Endothelial cell of umbilical vein (primary cell): ENCODE data around the gene SMARCD2. TPM values are rescaled to one million over a fixed set of nuclear protein-coding genes. Genes with fewer than 3 reads are reported as not detected.

Source experiments
- BruUV-seq: library from RNA; stranded (reverse); fragments of 400-500 nt; replicated peaks from 2 replicates; lab custom pipeline; 2021; lab: Mats Ljungman, UMichigan
- CTCF ChIA-PET: fragments of 300-600, 350-600 bp; sonication (Branson Sonifier 250); formaldehyde crosslinking; loops from one replicate; lab custom pipeline; 2021; ENCODE audit warnings: antibody characterized with exemption, inconsistent platforms; lab: Charles Lee
- POLR2A ChIA-PET: fragments of 300-600, 350-600 bp; sonication (Branson Sonifier 250); formaldehyde crosslinking; loops from one replicate; lab custom pipeline; 2021; ENCODE audit warnings: antibody characterized with exemption, inconsistent platforms; lab: Charles Lee
- DNase-seq: peaks from one replicate; pipeline ENCODE4 v3.0.0-alpha.2; 2011; ENCODE audit warnings: low read depth, low spot score
- FAIRE-seq: peaks from 2 replicates; lab custom pipeline; 2011; peaks lifted over from hg19 to GRCh38; lab: Jason Lieb, UNC
- H2AFZ ChIP-seq: 2 replicates; pipeline ENCODE4 v1.6.0; 2012; ENCODE audit warnings: low read depth, low read length, control low read depth, inconsistent platforms
- H3K27ac ChIP-seq: 2 replicates; pipeline ENCODE4 v1.5.1; 2011; ENCODE audit warnings: low read depth, mild to moderate bottlenecking, control low read depth, low read length, moderate library complexity; ENCODE audit not compliant: insufficient read depth
- H3K27me3 ChIP-seq, 2 experiments: 2 replicates each; pipeline versions ENCODE4 v1.6.0 to v1.6.1; 2011; ENCODE audit warnings: low read length in 2 of 2, mixed read lengths in 1 of 2; ENCODE audit not compliant: control insufficient read depth in 2 of 2, insufficient read depth in 2 of 2
- H3K36me3 ChIP-seq, 2 experiments: 2 replicates in 1 of 2; 3 replicates in 1 of 2; pipeline ENCODE4 v1.5.1; 2011; ENCODE audit warnings: low read length in 2 of 2, mild to moderate bottlenecking in 1 of 2, moderate library complexity in 1 of 2; ENCODE audit not compliant: control insufficient read depth in 2 of 2, insufficient read depth in 2 of 2; ENCODE audit errors: extremely low read depth in 1 of 2
- H3K4me1 ChIP-seq: 3 replicates; pipeline ENCODE4 v1.5.1; 2011; ENCODE audit warnings: mild to moderate bottlenecking, low read length; ENCODE audit not compliant: control insufficient read depth, insufficient read depth; ENCODE audit errors: extremely low read depth
- H3K4me2 ChIP-seq: 2 replicates; pipeline ENCODE4 v1.6.1; 2011; ENCODE audit warnings: low read length, control low read depth, mixed read lengths; ENCODE audit not compliant: insufficient read depth
- H3K4me3 ChIP-seq, 3 experiments: fragments of 200-600 bp in 1 of 3; sonication (generic), shearing (Covaris generic) in 1 of 3; replicated peaks in 1 of 3; 2 replicates each; pipeline ENCODE4 v1.5.1; 2011 to 2016; ENCODE audit warnings: control low read depth in 3 of 3, low read length in 3 of 3, mild to moderate bottlenecking in 2 of 3, inconsistent platforms in 1 of 3, low read depth in 1 of 3, moderate library complexity in 1 of 3; ENCODE audit not compliant: insufficient read depth in 1 of 3
- H3K79me2 ChIP-seq: 2 replicates; pipeline ENCODE4 v1.6.0; 2012; ENCODE audit warnings: low read length, inconsistent platforms; ENCODE audit not compliant: control insufficient read depth, insufficient read depth
- H3K9ac ChIP-seq: replicated peaks from 2 replicates; pipeline ENCODE3; 2011; ENCODE audit warnings: low read length, control low read depth; ENCODE audit not compliant: insufficient read depth; ENCODE audit errors: extremely low read depth
- H3K9me1 ChIP-seq: replicated peaks from 3 replicates; pipeline ENCODE4 v1.6.0; 2011; ENCODE audit warnings: mild to moderate bottlenecking, low read length; ENCODE audit not compliant: control insufficient read depth, insufficient read depth; ENCODE audit errors: extremely low read depth
- H3K9me3 ChIP-seq: replicated peaks from 2 replicates; pipeline ENCODE4 v1.5.1; 2012; ENCODE audit warnings: low read length, inconsistent platforms; ENCODE audit not compliant: control insufficient read depth, insufficient read depth
- H4K20me1 ChIP-seq: replicated peaks from 2 replicates; pipeline ENCODE3; 2011; ENCODE audit warnings: mild to moderate bottlenecking, low read length; ENCODE audit not compliant: control insufficient read depth, insufficient read depth; ENCODE audit errors: extremely low read depth
- FOS ChIP-seq: IDR thresholded peaks from 2 replicates; pipeline ENCODE4 v1.6.1; 2011; ENCODE audit warnings: mild to moderate bottlenecking, low read length, moderate library complexity, borderline replicate concordance; ENCODE audit not compliant: insufficient read depth
- GATA2 ChIP-seq: IDR thresholded peaks from 2 replicates; pipeline ENCODE4 v1.7.0; 2011; ENCODE audit warnings: low read depth, mild to moderate bottlenecking, moderate library complexity, mixed read lengths, low read length; ENCODE audit not compliant: insufficient read length, insufficient read depth
- JUN ChIP-seq: IDR thresholded peaks from 2 replicates; pipeline ENCODE4 v1.6.1; 2011; ENCODE audit warnings: borderline replicate concordance, low read depth; ENCODE audit not compliant: insufficient read length, insufficient read depth
- MYC ChIP-seq: IDR thresholded peaks from one replicate; pipeline ENCODE4 v1.6.1; 2011; ENCODE audit warnings: mild to moderate bottlenecking, low read depth, low read length
- POLR2A ChIP-seq: IDR thresholded peaks from 2 replicates; pipeline ENCODE4 v1.6.1; 2012; ENCODE audit warnings: low read depth, mild to moderate bottlenecking, control low read depth, low read length
- POLR2AphosphoS5 ChIP-seq: IDR thresholded peaks from 2 replicates; pipeline ENCODE4 v1.6.1; 2012; ENCODE audit warnings: low read depth, mild to moderate bottlenecking, control low read depth, low read length, moderate library complexity; ENCODE audit not compliant: insufficient read depth
- dilution Hi-C: fragments of 300-500 bp; cut with MboI; formaldehyde crosslinking; loops from one replicate; pipeline ENCODE4 v1.15.0; 2019; ENCODE audit warnings: low sequenced_read_pairs; ENCODE audit not compliant: extremely low pct_ligation_motif_present
- intact Hi-C: fragments of 100-400 bp; cut with micrococcal nuclease; formaldehyde crosslinking; loops from one replicate; pipeline ENCODE4 v1.10.0; 2022
- polyA plus RNA-seq, 4 experiments: library from polyadenylated mRNA; depleted of rRNA in 3 of 4; stranded (reverse) in 3 of 4; unstranded in 1 of 4; fragments of >200 nt; gene quantifications; 2 replicates each; pipeline versions ENCODE4 v1.2.1 to v1.2.3, GENCODE V29; 2011 to 2012; ENCODE audit warnings: missing spikeins in 1 of 4
- total RNA-seq: library from RNA; stranded (reverse); gene quantifications from 2 replicates; pipeline ENCODE4 v1.2.3, GENCODE V29; 2021
- TF ChIP-seq, protein P1 (sequence below), 2 donors: IDR thresholded peaks; 1 replicate in 1 of 2; 2 replicates in 1 of 2; pipeline ENCODE4 v1.5.1; 2011; ENCODE audit warnings: low read length in 2 of 2, mild to moderate bottlenecking in 2 of 2, moderate library complexity in 2 of 2, control low read depth in 1 of 2, inconsistent platforms in 1 of 2, low read depth in 1 of 2; ENCODE audit not compliant: insufficient read depth in 1 of 2; ENCODE audit errors: extremely low read depth in 1 of 2
- TF ChIP-seq, protein P2 (sequence below): IDR thresholded peaks from 2 replicates; pipeline ENCODE4 v1.6.1; 2011; ENCODE audit not compliant: insufficient read depth, insufficient read length

The SMARCD2 gene
- total and polyA plus RNA-seq, 2 donors (not counting 3 experiments of a cell fraction or from before 2014, with no cell fraction given): 51.2 to 55.7 TPM

DNA sequence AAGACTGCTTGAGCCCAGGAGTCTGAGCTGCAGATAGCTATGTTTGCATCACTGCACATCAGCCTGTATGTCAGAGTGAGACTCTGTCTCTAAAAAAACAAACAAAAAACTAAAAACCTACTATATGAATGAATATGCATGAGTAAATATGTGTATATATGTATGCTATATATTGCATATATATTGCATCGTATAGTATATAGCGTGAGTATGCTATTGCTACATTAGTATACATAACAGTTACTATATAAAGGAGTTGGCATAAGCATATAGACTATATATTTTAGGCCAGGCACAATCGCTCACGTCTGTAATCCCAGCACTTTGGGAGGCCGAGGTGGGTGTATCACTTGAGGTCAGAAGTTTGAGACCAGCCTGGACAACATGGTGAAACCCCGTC, 52.4 kb downstream of the SMARCD2 start:
- intact Hi-C loops: no loop called here
- POLR2A ChIA-PET: no interaction called here
- Histone ChIP-seq H3K9ac (no peak overlapping the region), H3K27me3 (no peaks in the 10 kb centered on the region), H3K4me1 (peaks cover 4% of the 10 kb centered on the region), H3K4me3 (no peak overlapping the region), H3K9me3 (no peaks in the 10 kb centered on the region), H3K36me3 (peaks cover 18 to 23% of the 10 kb centered on the region in 2 experiments), H3K9me1 (no peaks in the 10 kb centered on the region), H3K79me2 (peaks cover 42% of the 10 kb centered on the region), H3K27ac (no peak overlapping the region), H2AFZ (no peak overlapping the region), H4K20me1 (peaks cover 5% of the 10 kb centered on the region), H3K4me2 (no peak overlapping the region)
- FAIRE-seq (no peak), DNase-seq (no peak)
- CTCF ChIA-PET: interaction anchor here (1.5 to 2.2 kb wide), 2 partner anchors 14 to 26 kb away, joined by 3 to 4 read pairs; no protein-coding TSS in a partner anchor
- dilution Hi-C loops: no loop called here
- TF ChIP-seq GATA2: no peak
- TF ChIP-seq FOS: no peak
- no peak for TF ChIP-seq POLR2A
- TF ChIP-seq JUN: no peak
- TF ChIP-seq MYC: no peak
- no peak for TF ChIP-seq POLR2AphosphoS5
- TF ChIP-seq, protein P1, sequence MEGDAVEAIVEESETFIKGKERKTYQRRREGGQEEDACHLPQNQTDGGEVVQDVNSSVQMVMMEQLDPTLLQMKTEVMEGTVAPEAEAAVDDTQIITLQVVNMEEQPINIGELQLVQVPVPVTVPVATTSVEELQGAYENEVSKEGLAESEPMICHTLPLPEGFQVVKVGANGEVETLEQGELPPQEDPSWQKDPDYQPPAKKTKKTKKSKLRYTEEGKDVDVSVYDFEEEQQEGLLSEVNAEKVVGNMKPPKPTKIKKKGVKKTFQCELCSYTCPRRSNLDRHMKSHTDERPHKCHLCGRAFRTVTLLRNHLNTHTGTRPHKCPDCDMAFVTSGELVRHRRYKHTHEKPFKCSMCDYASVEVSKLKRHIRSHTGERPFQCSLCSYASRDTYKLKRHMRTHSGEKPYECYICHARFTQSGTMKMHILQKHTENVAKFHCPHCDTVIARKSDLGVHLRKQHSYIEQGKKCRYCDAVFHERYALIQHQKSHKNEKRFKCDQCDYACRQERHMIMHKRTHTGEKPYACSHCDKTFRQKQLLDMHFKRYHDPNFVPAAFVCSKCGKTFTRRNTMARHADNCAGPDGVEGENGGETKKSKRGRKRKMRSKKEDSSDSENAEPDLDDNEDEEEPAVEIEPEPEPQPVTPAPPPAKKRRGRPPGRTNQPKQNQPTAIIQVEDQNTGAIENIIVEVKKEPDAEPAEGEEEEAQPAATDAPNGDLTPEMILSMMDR (IDR thresholded peaks at IDR 0.05; ENCODE audit: extremely low read depth in 1 of 2, insufficient read depth in 1 of 2, low read depth in 1 of 2, low read length in 2 of 2): no peak
- TF ChIP-seq, protein P2, sequence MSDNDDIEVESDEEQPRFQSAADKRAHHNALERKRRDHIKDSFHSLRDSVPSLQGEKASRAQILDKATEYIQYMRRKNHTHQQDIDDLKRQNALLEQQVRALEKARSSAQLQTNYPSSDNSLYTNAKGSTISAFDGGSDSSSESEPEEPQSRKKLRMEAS: no peak
- BruUV-seq: no TSS peak
